Measurements from ENCODE around the gene IL1RAPL1.

IL1RAPL1 gene

DNA sequence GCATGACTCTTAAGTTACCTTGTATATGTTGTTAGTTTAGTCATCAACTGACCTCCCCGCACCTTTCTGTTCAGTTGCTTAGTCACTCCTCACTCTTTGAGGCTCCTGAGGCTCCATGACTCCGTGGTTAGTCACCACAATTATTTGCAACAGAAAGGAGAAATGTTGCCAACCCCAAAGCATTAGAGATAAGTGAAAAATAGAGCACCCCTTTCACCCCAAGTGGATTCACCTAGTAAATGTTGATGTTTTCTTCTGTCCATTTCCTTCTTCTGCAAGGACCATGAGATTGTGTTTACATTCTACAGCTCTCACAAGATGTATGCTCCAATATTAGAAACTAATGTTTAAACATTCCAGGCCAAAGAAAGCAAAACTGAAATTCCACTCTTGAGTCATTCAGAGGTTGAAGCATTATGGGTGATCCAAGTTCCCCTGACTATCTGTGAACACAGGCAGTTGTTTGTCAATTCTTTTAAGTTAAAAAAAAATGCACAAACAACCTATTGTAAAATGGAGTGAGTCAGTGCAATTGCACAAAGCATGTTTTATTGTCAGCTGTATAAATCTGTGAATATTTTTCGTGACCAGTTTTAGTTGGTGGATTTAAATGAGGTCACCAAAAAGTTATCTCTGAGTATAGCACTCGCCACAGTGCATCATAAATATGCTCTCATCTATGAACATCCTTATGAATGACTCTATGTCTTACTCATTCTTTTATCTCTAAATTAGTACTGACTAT, 1075.7 kb downstream of the IL1RAPL1 start:
- DNase-seq = no peak

DNA sequence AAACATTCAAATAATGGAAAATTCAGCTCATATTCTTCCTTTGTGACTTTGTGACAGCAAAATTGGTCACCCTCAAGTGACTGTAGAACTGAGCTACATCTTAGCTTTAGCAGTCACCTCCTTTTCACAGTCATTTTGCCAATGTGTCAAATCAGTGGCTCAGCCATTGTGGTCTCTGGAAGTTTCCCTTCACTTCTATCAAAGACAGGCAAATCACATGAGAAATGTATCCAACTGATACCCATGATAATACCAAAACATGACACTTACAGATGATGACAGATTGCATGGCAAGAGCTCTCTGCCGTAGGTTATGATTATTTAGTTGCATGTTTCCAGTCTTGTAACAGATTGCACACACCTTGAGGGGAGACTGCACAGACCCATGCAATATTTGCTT, 1078.3 kb downstream of the IL1RAPL1 start:
- no peak for DNase-seq

DNA sequence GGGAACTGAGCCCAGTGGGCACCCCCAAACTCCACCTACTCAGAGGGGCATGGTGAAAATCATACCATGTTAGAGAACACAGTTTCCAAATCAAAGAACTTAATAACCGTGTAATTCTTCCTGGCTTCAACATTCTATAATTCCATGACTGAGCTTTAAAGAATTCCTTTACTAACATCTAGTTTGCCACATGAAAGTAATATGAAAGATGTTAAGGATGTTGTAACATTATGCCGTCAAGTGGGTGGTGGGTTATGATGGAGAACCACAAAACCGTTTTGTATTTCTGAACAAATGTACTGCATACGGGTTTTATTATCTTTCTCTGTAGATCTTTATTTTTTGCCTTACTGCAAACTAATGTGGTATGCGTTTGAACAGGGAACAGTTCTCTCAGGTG, 1079.1 kb downstream of the IL1RAPL1 start:
- no peak for DNase-seq

DNA sequence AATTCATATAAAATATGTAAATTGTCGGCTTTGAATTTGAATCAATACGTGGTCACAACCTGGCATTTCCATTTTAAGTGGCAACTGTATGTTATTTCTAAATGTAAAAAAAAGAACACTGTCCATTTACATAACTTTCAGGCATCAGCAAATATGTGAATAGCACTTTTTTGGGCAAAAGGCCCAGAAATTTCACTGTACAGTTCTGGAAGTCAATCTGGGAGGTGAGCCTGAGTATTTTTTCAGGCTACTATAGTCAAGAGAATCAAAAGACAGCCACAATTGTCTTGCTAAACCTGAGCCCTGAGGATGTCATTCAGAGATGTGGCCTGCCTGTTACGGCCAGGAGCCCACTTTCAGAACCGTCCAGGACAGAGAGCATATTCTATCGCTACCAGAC, 1084.2 kb downstream of the IL1RAPL1 start:
- DNase-seq = no peak

DNA sequence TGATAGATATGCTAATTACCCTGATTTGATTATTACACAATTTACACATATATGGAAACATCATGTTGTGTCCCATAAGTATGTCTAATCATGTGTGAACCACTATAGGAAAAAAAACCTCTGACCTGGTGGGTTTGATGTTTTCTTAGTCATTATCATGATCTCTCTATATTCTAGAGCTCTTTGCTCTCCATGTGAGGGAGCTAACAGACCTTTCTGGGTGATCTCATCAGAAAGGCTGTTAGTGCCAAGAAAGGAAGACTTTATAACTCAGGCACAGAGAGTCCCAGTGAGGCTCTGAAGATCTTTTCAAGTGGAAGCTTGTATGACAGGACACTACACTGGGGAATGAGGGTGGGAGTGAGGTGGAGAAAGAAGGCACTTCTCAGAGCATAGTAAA, 1100.4 kb downstream of the IL1RAPL1 start:
- DNase-seq = no peak

DNA sequence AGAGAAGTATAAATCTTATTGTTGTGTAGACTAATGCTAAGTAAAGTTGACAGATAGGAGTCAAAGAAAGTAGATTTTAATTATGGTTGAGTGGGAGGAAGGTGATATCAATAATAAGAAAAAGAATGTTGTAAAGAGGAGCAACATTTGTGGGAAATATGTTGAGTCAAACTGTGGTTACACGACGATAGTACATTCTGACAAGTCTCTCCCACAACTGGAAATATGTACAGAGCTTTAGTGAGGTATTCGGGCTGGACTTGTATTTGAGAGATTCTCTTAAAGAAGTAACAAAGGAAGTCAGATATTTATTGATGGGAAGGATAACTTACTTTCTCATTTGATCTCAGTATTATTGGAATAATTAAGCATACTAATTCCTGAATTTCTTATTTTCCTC, 1102.8 kb downstream of the IL1RAPL1 start:
- no peak for DNase-seq

DNA sequence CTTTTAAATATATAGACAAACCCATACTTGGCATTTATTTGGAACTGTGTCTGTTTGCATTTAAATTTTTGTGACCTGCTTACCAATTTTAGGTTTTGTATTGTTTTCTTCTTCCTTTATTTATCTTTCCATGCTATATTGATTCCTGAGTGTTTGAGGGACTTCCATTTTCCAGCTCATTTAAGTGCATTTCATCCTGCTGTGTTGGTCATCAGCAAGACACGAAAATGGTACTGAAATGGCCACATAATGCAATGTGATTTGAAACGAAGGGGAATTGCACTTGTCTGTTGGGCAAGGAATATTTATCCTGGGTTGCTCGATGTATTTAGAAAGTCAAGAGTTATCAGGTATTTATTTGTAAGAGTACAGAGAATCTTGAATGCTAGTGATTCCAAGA, 1103.8 kb downstream of the IL1RAPL1 start:
- DNase-seq = no peak

DNA sequence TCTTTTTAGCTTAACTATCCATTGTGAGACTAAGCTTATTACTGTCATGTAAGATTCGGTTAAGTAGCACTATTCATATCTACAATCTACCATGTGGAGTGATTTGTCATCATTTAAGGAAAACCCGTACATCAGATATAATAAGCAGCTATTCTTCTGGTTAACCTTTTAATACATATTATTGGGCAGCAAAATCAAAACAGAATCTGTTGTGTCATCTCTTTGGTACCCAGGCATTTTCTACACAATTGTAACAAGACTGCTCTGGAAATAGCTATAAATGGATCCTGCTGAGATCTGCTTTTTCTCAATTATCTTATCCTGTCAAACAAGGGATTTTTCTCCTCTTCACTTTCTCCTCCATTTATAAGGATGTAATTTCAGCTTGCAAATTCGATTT, 1106.7 kb downstream of the IL1RAPL1 start:
- DNase-seq = no peak

DNA sequence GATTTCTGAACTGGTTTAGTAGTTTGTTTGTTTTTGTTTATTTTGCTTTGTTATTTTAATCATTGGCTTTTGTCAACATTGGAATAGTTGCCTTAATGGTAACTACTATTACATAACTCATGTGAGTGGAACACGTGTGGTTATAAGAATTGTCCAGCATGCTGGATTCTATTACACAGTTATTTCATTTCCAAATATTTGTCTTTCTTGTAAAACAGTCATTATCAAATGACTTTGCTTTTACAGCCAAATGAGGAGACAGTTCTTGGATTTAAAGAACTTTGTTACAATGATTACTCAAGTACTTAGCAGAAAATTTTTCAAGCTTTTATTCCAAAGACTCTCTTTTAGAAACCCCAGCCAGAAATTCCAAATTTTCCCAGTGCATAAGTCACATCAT, 1112.0 kb downstream of the IL1RAPL1 start:
- no peak for DNase-seq

DNA sequence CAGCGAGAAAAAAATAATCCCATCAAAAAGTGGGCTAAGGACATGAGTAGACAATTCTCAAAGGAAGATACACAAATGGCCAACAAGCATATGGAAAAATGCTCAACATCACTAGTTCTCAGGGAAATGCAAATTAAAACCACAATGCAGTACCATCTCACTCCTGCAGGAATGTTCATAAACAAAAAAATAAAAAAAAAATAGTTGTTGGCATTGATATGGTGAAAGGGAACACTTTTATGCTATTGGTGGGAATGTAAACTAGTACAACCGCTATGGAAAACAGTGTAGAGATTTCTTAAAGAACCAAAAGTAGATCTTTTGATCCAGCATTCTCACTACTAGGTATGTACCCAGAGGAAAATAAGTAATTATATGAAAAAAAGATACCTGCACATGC, 1119.8 kb downstream of the IL1RAPL1 start:
- DNase-seq = no peak

DNA sequence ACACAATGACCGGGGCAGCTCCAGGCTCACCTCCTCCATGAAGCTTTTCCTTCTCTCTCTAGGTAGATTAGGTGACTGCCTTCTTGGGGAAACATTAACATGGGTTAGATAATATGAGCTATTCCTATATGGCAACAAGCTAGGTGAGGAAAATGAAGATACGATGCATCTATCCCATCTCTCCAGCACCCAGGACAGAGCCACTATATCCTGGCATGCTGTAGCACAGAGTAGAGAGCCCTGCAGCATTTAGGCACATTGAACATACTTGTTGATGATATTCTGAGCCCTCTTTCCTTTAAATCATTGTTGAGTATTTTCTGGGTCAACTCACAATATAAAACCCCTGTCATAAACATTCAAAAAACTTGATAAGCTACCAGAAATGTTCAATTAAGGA, 1133.9 kb downstream of the IL1RAPL1 start:
- DNase-seq = no peak

DNA sequence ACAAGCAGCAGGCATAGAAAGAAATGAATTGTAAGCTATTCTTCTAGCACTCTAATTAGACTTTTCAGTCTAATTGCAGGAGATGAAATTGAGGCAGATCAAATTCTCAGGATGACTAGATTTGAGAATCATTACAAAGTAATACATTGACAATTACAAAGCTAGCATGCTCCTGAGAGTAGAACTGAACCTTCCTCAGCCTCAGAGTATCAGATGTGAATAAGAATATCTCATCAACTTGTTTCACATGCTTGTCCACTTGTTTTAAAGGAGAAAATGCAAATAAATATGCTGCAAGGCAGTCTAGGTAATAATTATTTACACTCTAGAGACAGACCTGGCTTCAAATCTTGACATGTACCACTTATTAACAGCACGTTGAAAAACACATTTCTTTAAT, 1137.1 kb downstream of the IL1RAPL1 start:
- no peak for DNase-seq

DNA sequence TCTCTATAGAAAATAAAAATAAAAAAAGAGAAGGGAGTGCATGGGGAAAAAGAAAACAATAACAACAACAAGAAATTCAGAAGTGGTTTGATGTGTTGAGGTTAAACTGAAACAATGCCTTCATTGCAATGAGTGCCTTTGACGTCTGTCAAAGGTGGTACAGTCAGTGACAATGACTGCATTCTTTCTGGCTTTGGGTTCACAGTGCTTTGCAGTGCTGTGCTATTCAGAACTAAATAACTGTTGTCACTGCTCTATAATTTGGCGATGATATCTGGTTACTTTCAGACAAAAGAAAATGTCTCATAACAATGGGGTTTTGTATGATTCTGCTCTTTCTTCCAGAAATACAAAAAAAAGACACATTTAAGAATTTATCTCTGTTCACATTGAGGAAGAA, 1139.6 kb downstream of the IL1RAPL1 start:
- DNase-seq = no peak

DNA sequence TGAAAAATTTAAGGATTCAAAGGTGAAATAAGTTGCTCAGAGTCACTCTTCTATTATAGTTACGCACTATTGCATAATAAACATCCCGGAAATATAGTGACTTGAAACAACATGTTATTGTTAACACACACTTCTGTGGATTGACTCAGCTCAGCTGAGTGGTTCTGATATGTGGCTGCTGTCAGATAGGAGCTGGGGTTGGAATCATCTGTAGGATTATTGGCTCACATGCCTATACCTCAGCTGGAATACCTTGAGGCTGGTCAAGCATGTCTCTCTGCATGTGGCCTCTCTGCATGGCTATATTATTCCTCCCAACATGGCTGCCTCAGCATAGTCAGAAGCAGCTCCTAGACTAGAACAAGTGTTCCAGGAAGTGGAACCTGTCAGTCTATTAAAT, 1141.4 kb downstream of the IL1RAPL1 start:
- no peak for DNase-seq

DNA sequence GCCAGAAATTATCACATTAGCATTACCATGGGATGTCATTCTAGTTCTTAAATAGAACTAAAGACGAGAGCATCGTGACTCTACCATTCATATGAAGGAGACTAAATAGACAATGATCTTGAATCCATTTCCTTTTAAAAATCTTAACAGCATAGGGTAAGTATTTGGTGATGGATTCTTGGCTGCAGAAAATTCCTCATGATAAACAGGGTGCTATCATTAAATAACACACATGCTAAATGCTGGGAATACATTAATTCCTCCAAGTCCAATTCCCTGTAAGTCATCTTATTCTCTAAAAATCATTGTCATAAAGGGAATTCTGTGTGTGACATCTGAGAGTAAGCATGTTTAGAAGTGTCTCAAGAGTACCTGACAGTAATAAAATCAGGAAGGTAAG, 1157.7 kb downstream of the IL1RAPL1 start:
- DNase-seq = no peak

DNA sequence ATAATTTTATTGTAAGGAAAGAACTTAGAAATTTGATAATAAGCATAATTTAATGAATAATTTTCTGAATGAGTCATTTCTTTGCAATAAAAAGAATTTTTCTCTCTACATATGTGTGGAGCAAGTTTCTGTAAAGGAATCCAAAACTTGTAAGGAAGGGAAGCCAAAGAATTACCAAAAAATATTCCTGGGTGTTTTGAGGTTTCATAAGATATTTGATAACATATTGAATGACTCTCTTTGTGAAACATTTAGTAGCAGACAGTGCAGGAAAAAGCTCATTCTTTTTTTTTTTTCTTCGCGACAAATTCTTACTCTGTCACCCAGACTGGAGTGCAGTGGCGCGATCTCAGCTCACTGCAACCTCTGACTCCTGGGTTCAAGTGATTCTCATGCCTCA, 1159.1 kb downstream of the IL1RAPL1 start:
- DNase-seq = no peak

DNA sequence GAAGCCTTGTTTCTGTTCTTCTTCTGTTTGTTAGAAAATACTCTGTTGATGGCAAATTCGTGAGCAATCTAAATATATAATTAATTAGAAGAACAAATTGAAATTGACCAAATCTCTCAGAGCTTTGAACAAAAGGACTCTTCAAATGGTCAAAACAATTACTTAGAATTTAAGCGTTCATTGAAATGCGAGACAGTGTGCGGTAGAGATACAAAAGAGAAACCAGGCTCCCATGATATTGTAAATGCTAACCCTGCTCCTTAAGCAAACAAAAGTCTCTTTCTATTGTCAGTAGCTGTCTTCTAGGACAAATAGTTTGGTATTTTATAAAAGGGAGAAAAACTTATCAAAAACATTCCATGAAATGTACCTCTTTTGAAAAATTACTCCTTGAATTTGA, 1174.8 kb downstream of the IL1RAPL1 start:
- no peak for DNase-seq

DNA sequence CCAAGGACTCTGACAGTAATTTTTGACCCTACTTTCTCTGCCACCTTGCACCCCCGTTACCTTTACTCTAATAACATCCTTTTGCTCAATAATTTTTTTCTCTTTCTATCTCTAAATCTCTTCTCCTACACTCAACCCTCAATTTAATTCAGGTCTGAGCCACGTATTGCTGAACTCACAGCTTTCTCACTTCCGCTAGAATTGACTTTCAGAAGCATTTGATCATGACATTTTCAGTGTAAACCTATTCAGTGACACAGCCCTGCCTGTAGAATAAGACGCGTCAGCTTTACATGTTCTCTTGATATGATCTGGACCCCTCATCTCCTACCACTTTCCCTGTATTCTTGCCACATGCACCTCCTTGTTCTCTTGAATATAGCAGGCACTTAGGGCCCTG, 1188.6 kb downstream of the IL1RAPL1 start:
- DNase-seq = no peak

DNA sequence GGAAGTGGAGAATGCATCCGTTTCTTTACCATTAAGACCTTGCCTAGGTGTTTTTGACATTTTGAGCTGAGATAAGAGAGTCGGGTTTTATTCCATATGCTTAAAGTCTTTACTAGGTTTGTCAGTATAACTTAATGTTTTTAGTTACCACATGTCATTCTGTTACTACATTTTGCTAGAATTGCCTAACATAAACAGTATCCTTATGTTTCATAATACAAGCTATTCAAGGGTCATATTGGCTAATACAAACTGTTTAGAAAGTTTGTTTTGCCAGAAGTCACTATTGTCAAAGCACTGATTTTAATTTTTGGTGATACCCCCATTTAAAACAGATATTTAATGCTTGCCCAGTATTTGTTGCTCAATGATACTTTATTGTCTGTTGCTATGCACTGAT, 1200.4 kb downstream of the IL1RAPL1 start:
- DNase-seq = no peak

DNA sequence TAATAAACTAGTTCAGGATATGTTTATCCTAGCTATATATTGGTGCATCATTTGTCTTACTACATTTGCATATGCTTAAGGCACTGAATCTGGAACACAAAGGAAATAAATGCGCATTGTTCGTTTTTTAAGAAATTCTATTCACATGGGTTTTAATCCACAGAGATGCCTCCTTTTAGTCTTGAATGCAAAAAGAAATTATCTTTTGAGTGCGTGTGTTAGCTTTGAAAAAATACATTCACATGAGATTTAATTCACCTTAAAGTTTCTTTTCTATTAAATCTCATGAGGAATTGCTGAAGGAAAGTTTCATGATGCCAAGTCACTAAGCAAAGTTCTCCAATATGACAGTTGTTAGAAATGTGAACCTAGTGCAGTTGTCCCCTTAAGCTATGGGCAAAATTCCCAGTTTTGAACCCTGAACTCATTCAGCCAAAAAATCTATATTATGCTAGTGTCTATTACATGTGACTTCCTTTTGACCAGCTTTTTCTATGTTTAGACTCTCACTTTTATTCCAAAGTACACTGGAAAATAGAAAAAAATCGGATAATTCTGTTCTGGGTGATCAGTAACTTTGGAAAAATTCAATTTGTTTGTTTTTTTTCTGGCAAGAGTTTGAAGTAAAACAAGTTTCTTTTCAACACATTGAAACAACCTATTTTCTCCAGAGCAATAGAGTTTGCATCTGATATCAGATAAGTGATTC, 1201.9 kb downstream of the IL1RAPL1 start:
- no peak for DNase-seq

DNA sequence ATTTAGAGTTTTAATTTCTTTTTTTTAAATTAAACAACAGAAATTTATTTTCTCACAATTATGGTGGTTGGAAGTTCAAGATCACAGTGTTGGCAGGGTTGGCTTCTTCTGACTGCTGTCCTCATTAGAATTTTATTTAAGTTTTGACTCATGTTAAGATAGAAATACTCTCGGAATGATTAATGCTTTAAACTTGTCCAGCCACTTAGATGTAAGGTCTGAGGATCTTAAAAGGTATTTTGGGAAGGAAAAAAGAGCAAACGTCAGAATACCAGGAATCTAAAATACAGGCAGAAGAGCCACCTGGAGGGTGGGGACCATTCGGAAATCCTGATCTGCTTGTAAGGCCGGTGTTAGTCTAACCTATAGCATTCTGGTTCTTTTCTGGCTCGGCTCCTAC, 1205.1 kb downstream of the IL1RAPL1 start:
- no peak for DNase-seq

DNA sequence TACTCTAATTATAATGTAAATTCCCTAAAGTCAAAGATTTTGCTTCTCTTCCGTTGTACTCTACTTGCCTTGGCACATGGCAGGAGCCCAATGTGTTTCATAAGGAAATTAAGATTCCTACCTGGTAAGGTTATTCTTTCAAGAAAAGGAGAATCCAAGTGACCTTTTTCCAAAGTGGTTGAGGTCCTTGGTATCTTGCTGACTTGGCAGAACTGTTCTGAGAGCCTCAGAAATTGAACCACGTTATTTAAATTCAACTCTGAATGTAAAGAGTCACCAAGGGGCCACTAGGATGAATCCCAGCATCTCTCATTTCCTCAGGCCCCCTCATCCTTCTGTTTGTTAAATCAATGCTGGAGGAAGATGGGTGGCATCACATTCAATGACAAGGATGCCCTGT, 1209.9 kb downstream of the IL1RAPL1 start:
- DNase-seq = no peak

DNA sequence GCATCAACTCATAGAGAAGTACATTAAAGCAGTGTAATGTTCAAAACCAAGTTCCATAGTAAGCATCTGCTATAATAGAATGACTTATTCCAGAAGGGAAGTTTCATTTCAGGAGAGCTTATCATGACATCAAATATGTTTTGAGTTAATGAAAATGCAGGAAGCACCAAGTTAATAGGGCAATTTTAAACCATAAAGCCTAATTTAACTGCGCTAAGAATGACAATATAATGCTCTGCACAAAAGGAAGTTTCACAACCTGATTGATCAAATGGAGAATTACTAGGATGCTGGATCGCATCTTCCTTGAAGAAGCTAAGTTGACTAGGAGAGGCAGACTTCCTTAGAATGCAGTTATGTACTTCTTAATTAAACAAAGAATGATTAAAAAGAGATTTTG, 1211.2 kb downstream of the IL1RAPL1 start:
- DNase-seq = no peak

DNA sequence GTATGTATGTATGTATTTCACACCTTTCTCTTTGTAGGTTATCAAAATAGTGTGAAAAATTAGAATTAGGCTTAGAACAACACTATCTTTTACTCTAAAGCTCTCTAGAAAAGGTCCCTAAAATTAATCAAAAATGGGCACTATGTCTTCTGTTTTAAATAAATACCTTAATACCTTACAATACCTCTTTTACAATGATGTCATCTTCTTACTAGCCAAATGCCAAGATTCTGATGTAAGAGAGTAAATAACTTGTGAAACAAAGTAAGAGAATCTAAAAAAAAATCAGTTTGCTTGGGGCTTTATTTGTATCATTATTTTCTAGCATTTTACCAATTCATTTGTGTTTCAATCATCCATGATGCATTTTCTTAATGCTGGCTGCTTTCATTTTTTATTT, 1225.9 kb downstream of the IL1RAPL1 start:
- DNase-seq = no peak
